RPMI7951 (cell line): ENCODE results near the gene DUS2. TPM values are rescaled to one million over a fixed set of nuclear protein-coding genes. Genes with fewer than 3 reads are reported as not detected.
"Not testable (repeated sequence)": the region's sequence is repeated elsewhere in the genome, so short reads cannot be mapped to it uniquely, and the experiment has no call there.

Experiments
- DNase-seq: peaks from one replicate; pipeline ENCODE4 v3.0.0-alpha.2; 2012; ENCODE audit warnings: low read depth
- total RNA-seq: library from RNA; depleted of rRNA; stranded (reverse); fragments of >200 nt; shearing (Covaris generic); gene quantifications from 2 replicates; pipeline ENCODE4 v1.2.3, GENCODE V29; 2014

DUS2 gene
- total RNA-seq, 1 experiment from 2014 or later = 18.7 TPM

GRCh38 chr16:67998779-67999688, 24.1 kb upstream of the DUS2 start, which contains the start of gene DPEP2:
DPEP2 (minus strand) TSS chr16:67999484; CDS start chr16:67993212, 6,272 bp downstream.
- not testable (repeated sequence) for DNase-seq

DNA sequence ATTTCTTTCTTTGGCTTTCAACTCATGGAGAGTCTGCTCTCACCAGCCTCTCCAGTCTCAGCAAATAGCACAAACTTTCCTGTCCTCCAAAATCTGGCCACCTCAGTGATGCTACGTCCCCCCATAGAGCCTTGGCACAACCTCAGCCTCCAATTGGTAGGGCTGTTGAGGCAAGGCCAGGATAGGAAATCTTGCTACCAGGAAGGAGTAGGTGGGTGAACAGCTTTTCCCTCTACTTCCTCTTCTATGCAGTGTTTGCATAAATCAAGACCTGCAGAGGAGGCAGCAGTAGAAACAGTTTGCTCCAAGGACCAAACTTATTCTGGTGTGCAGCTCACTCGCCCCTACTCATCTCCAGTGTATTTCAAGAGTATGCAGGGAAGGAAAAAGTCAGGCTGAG, 23.1 kb upstream of the DUS2 start:
- DNase-seq = no peak

- no peak for DNase-seq
These were observed 22.6 kb upstream of the DUS2 start for GRCh38 chr16:68000450-68000849.

GRCh38 chr16:68003031-68003430, 20.1 kb upstream of the DUS2 start:
- no peak for DNase-seq

DNA sequence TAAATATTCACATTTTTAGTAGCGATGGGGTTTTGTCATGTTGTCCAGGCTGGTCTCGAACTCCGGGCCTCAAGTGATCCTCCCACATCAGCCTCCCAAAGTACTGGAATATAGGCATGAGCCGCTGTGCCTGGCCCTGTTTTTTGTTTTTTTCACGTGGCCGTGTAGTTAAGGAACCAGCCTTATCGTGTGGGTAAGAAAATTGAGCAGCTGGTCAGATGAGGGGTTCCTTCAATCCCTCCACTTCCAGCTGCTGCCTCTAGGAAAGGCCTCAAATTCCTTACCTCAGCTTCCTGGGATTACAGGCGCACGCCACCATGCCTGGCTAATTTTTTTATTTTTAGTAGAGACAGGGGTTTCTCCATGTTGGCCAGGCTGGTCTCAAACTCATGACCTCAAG, 17.9 kb upstream of the DUS2 start:
- no peak for DNase-seq

DNA sequence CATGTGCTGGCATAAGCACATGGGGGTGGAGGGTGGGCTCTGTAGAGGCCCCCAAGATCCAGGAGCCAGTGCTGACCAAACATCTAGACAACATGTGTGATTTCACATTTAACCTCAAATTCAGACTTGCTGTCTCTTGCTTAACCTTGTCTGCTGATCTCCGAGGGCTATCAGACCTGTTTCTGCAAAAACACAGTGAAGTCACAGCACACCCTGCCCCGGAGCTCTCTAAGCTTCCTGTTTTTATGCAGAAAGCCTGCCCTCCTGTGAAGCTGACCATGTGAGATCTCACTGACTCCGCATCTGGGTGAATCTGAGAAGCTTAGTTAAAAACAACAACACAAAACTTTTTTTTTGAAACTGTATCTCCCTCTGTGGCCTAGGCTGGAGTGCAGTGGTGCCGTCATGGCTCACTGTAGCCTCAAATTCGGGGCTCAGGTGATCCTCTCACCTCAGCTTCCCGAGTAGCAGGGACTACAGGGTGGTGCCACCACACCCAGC, 17.2 kb upstream of the DUS2 start:
- DNase-seq = no peak

DNA sequence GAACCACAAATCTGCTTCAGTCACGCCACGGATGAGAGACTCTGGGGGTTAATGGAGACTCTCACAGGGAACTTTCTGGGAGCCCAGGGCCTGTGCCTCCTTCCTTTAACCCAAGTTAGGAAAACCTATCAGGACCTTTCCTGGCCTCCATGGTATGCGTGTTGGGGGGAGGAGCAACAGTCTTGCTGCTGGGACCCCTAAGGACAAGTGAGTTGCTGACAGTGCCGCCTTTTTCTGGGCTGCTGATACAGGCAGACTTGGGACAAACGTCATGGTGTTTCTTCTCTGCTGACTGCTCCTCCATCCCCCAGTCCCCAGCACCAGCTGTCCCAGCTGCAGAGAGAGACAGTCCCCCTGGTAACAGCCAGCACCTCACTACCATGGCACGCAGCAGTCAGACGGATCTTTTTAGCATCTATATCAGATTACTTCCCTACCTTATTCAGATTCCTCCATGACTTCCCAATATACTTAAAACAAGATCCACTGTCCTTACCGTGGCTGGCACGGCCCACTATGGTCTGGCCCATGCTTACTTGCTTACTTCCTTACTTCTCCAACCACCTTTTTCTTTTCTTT, 13.8 kb upstream of the DUS2 start:
- DNase-seq = no peak

GRCh38 chr16:68009872-68010271, 13.2 kb upstream of the DUS2 start:
- not testable (repeated sequence) for DNase-seq

GRCh38 chr16:68013440-68013839, 9.6 kb upstream of the DUS2 start:
- DNase-seq = no peak

- DNase-seq = no peak
These were observed 7.4 kb upstream of the DUS2 start, which contains the start of gene DPEP2NB for GRCh38 chr16:68015681-68016080. DPEP2NB (minus strand) TSS chr16:68015911; CDS start chr16:68015770, 141 bp downstream.

GRCh38 chr16:68019167-68019680, 3.9 kb upstream of the DUS2 start:
- no peak for DNase-seq

GRCh38 chr16:68021490-68021889, 1.6 kb upstream of the DUS2 start:
- no peak for DNase-seq

- no peak for DNase-seq
These were observed 781 bp upstream of the DUS2 start for GRCh38 chr16:68022278-68022727.

DNA sequence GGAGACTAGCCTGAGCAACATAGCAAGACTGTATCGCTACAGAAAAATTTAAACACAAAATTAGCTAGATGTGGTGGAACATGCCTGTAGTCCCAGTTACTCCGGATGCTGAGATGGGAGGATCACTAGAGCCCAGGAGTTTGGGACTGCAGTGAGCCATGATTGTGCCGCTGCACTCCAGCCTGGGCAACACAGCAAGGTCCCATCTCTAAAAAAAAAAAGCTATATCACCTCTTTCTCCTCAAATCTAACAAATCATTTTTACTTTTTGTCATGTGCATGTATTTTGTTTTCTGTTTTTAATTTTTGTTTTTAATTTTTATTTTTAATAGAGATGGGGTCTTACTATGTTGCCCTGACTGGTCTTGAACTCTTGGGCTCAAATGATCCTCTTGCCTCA, 5.9 kb downstream of the DUS2 start:
- DNase-seq = no peak

DNA sequence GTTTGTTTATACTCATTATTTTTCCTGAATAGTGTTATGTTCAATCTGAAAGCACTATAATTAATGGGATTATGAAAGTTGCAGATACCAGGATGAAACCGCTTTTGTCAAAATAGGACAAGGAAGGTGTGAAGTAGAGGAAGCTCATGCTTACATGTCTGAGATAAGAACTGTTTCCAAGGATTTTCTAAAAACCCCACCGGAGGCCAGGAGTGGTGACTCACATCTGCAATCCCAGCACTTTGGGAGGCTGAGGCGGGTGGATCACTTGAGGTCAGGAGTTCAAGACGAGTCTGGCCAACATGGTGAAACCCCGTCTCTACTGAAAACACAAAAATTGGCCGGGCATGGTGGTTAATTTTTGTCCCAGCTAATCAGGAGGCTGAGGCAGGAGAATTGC, 7.0 kb downstream of the DUS2 start:
- peak; percentile 65 for DNase-seq

DNA sequence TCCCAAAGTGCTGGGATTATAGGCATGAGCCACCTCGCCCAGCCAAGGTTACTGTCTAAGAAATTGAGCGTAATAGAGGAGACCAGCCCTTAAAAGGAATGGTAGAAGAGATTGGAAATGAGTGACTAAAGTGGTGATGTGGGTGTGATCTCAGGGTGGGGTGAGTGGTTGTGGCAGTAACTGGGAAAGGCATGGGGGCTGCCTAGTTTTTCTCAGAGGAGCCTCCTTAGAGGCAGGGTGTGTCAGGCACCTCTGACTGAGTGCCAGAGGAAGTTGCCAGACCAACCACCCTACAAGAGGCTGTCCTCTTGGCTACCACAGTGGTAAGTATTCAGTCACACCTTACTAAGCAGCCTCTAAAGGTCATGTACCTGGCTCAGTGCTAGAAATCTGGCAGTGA, 8.9 kb downstream of the DUS2 start:
- DNase-seq = peak; percentile 22

GRCh38 chr16:68033101-68033500, 10.0 kb downstream of the DUS2 start:
- DNase-seq = no peak

GRCh38 chr16:68035227-68035626, 12.1 kb downstream of the DUS2 start:
- DNase-seq = no peak

DNA sequence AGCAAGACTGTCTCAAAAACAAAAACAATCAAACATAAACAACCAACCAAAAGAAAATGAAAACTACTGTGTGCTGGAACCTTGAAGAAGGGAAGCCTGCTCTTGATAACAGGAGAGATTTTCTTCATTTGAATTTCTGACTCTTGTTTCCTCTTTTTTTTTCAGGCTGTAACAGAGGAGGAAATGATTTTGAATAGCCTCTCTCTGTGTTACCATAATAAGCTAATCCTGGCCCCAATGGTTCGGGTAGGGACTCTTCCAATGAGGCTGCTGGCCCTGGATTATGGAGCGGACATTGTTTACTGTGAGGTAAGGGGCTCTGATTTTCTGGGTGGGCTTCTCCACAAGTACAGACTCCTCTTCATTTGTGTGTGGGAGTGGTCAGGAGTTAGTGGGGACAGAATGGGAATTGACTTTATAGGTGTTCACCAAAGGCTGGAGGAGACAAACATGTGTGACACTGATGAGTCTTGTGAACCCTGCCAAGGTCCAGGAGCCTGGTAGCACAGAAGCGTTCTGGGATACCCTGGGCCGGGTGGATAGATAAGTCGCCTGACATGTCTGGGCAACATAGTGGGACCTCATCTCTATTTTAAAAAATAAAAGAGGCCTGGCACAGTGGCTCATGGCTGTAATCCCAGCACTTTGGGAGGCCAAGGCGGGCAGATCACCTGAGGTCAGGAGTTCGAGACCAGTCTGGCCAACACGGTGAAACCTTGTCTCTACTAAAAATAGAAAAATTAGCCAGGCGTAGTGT, 14.9 kb downstream of the DUS2 start:
- DNase-seq = no peak

GRCh38 chr16:68040506-68041288, 17.6 kb downstream of the DUS2 start:
- peak; percentile 57 for DNase-seq

DNA sequence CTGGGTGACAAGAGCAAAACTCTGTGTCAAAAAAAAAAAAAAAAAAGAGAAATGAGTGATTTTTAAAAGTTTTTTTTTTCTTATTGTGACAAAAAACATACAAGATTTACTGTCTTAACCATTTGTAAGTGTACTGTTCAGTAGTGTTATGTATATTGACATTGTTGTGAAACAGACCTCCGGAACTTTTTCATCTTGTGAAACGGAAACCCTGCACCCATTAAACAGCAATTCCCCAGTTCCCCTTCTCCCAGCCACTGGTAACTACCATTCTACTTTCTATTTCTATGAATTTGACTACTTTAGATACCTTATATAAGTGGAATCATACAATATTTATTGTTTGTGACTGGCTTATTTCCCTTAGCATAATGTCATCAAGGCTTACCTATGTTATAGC, 18.7 kb downstream of the DUS2 start:
- no peak for DNase-seq
